CD14-positive monocyte (primary cell): ENCODE results near the gene BCL2. TPM values are rescaled to one million over a fixed set of nuclear protein-coding genes. Genes with fewer than 3 reads are reported as not detected.

Source experiments
- DNase-seq, 3 donors: peaks; one replicate each; pipeline ENCODE4 v3.0.0-alpha.2; 2011 to 2022
- H2AFZ ChIP-seq: 2 replicates; pipeline ENCODE4 v1.6.0; 2012; ENCODE audit warnings: mild to moderate bottlenecking, low read depth, low read length, inconsistent platforms; ENCODE audit not compliant: insufficient read depth, poor library complexity, severe bottlenecking
- H3K27ac ChIP-seq, 2 donors: 1 replicate in 1 of 2; 2 replicates in 1 of 2; pipeline ENCODE4 v1.5.1; 2012 to 2013; ENCODE audit warnings: low read length in 2 of 2, control low read depth in 1 of 2, inconsistent platforms in 1 of 2, low read depth in 1 of 2, mild to moderate bottlenecking in 1 of 2
- H3K27me3 ChIP-seq, 2 donors: one replicate each; pipeline versions ENCODE4 v1.6.0 to v1.6.1; 2011 to 2013; ENCODE audit warnings: low read length in 2 of 2; ENCODE audit not compliant: control insufficient read depth in 2 of 2, insufficient read depth in 2 of 2
- H3K36me3 ChIP-seq, 2 donors: replicated peaks in 1 of 2; 1 replicate in 1 of 2; 2 replicates in 1 of 2; pipeline versions ENCODE4 v1.5.1 to v1.6.1; 2012 to 2013; ENCODE audit warnings: low read length in 2 of 2, control low read depth in 1 of 2, inconsistent platforms in 1 of 2, mild to moderate bottlenecking in 1 of 2; ENCODE audit not compliant: insufficient read depth in 2 of 2, control insufficient read depth in 1 of 2
- H3K4me1 ChIP-seq, 2 donors: 1 replicate in 1 of 2; 2 replicates in 1 of 2; pipeline versions ENCODE4 v1.5.1 to v1.6.1; 2012 to 2013; ENCODE audit warnings: low read length in 2 of 2, control low read depth in 1 of 2, inconsistent platforms in 1 of 2, mild to moderate bottlenecking in 1 of 2, moderate library complexity in 1 of 2; ENCODE audit not compliant: insufficient read depth in 2 of 2, control insufficient read depth in 1 of 2
- H3K4me2 ChIP-seq: replicated peaks from 2 replicates; pipeline ENCODE3; 2012; ENCODE audit warnings: low read length, moderate library complexity, mild to moderate bottlenecking; ENCODE audit not compliant: poor library complexity, severe bottlenecking; ENCODE audit errors: extremely low read depth
- H3K4me3 ChIP-seq, 3 experiments: fragments of 200-600 bp in 1 of 3; sonication (generic) in 1 of 3; replicated peaks in 1 of 3; 1 replicate in 2 of 3; 2 replicates in 1 of 3; pipeline ENCODE4 v1.5.1; 2011 to 2013; ENCODE audit warnings: low read length in 3 of 3, mild to moderate bottlenecking in 3 of 3, control low read depth in 2 of 3, low read depth in 2 of 3, inconsistent platforms in 1 of 3, moderate library complexity in 1 of 3
- H3K79me2 ChIP-seq: 2 replicates; pipeline ENCODE4 v1.6.0; 2012; ENCODE audit warnings: mild to moderate bottlenecking, control low read depth, inconsistent platforms, low read length, moderate library complexity; ENCODE audit not compliant: insufficient read depth
- H3K9ac ChIP-seq: 2 replicates; pipeline ENCODE4 v1.6.0; 2017; ENCODE audit warnings: low read length, mild to moderate bottlenecking; ENCODE audit not compliant: insufficient read depth, poor library complexity, severe bottlenecking
- H3K9me3 ChIP-seq, 2 donors: replicated peaks in 1 of 2; 1 replicate in 1 of 2; 2 replicates in 1 of 2; pipeline versions ENCODE4 v1.5.1 to v1.6.1; 2012 to 2013; ENCODE audit warnings: low read length in 2 of 2, control low read depth in 1 of 2; ENCODE audit not compliant: control insufficient read depth in 1 of 2, insufficient read depth in 1 of 2
- H4K20me1 ChIP-seq: 2 replicates; pipeline ENCODE4 v1.6.0; 2012; ENCODE audit warnings: mild to moderate bottlenecking, low read length, control low read depth, moderate library complexity; ENCODE audit not compliant: insufficient read depth
- H3K27ac Mint-ChIP-seq, 7 donors: one replicate each; pipeline ENCODE4 v1.8.0; 2020; ENCODE audit warnings: mild to moderate bottlenecking in 7 of 7, mixed read lengths in 7 of 7, moderate library complexity in 6 of 7, inconsistent platforms in 2 of 7
- H3K27me3 Mint-ChIP-seq, 3 donors: one replicate each; pipeline ENCODE4 v1.8.0; 2021 to 2022; ENCODE audit warnings: low read depth in 3 of 3, mild to moderate bottlenecking in 3 of 3, mixed read lengths in 3 of 3, moderate library complexity in 3 of 3, inconsistent platforms in 1 of 3
- H3K36me3 Mint-ChIP-seq, 2 donors: one replicate each; pipeline ENCODE4 v1.8.0; 2020; ENCODE audit warnings: mixed read lengths in 2 of 2, inconsistent platforms in 1 of 2, mild to moderate bottlenecking in 1 of 2
- H3K4me1 Mint-ChIP-seq: one replicate; pipeline ENCODE4 v1.8.0; 2020; ENCODE audit warnings: mild to moderate bottlenecking, mixed read lengths
- H3K4me3 Mint-ChIP-seq, 2 donors: one replicate each; pipeline ENCODE4 v1.8.0; 2020; ENCODE audit warnings: mild to moderate bottlenecking in 2 of 2, mixed read lengths in 2 of 2, moderate library complexity in 1 of 2
- H3K9me3 Mint-ChIP-seq, 7 donors: one replicate each; pipeline ENCODE4 v1.8.0; 2020 to 2022; ENCODE audit warnings: mixed read lengths in 7 of 7, mild to moderate bottlenecking in 6 of 7, moderate library complexity in 6 of 7, inconsistent platforms in 2 of 7
- CTCF ChIP-seq: fragments of 200-600 bp; IDR thresholded peaks from one replicate; pipeline ENCODE4 v1.8.0; 2022; ENCODE audit warnings: antibody characterized with exemption, mild to moderate bottlenecking
- WGBS: methylation state at CpG from one replicate; pipeline ENCODE4 v1.1.5; 2013; ENCODE audit warnings: missing lambda C conversion rate; ENCODE audit not compliant: insufficient coverage; 5-methylcytosine and 5-hydroxymethylcytosine counted together
- intact Hi-C, 2 donors: fragments of 100-400 bp; cut with micrococcal nuclease; formaldehyde crosslinking; loops; one replicate each; pipeline versions ENCODE4 v1.15.0 to v1.15.1; 2023
- polyA plus RNA-seq, 3 donors: library from polyadenylated mRNA; depleted of rRNA in 1 of 3; unstranded in 2 of 3; stranded (reverse) in 1 of 3; fragments of 300-500 nt in 2 of 3; fragments of >200 nt in 1 of 3; fragmentation: Illumina TruSeq in 2 of 3; gene quantifications; 1 replicate in 2 of 3; 2 replicates in 1 of 3; pipeline ENCODE4 v1.2.3, GENCODE V29; 2012 to 2021

Gene BCL2
- polyA plus RNA-seq, 3 donors, result 0.58 to 2.5 (median 1.1) TPM

GRCh38 chr18:63107171-63107845 lies 212.3 kb downstream of the BCL2 start:
- Mint-ChIP-seq H3K4me3 (no peak overlapping the region), H3K27ac (no peak overlapping the region), H3K4me1 (peaks cover 36% of the 10 kb centered on the region), H3K36me3 (no peaks in the 10 kb centered on the region), H3K9me3 (peaks cover 0 to 13% (median 3%) of the 10 kb centered on the region in 7 donors), H3K27me3 (peaks cover 0 to 2% (median 0%) of the 10 kb centered on the region in 3 donors)
- H4K20me1 ChIP-seq, result no peaks in the 10 kb centered on the region
- peak overlapping the region; percentile 45 for H2AFZ ChIP-seq
- H3K36me3 ChIP-seq, result no peaks in the 10 kb centered on the region
- no peak for DNase-seq
- H3K4me2 ChIP-seq, result no peak overlapping the region
- no peaks in the 10 kb centered on the region for H3K9me3 ChIP-seq
- H3K79me2 ChIP-seq, result no peaks in the 10 kb centered on the region
- H3K4me3 ChIP-seq, result no peak overlapping the region
- no peak for TF ChIP-seq CTCF
- H3K27me3 ChIP-seq, result no peaks in the 10 kb centered on the region
- no peak overlapping the region for H3K9ac ChIP-seq
- intact Hi-C loops, result no loop called here
- no CpG with 5 or more reads among the region's 6 CpGs for WGBS
- peaks cover 7 to 26% of the 10 kb centered on the region in 2 donors for H3K4me1 ChIP-seq
- no peak overlapping the region for H3K27ac ChIP-seq

GRCh38 chr18:63106727-63107126 lies 212.8 kb downstream of the BCL2 start:
- Histone ChIP-seq H3K9me3 (no peaks in the 10 kb centered on the region), H3K4me2 (no peak overlapping the region), H3K9ac (no peak overlapping the region), H3K4me3 (no peak overlapping the region), H3K27ac (no peak overlapping the region), H3K79me2 (no peaks in the 10 kb centered on the region), H3K4me1 (peaks cover under 1 to 22% of the 10 kb centered on the region in 2 donors), H4K20me1 (no peaks in the 10 kb centered on the region), H2AFZ (peak overlapping the region; percentile 27), H3K27me3 (no peaks in the 10 kb centered on the region), H3K36me3 (no peaks in the 10 kb centered on the region)
- no peak for TF ChIP-seq CTCF
- Mint-ChIP-seq H3K36me3 (no peaks in the 10 kb centered on the region), H3K4me3 (no peak overlapping the region), H3K4me1 (peaks cover 32% of the 10 kb centered on the region), H3K9me3 (peaks cover 0 to 14% (median 3%) of the 10 kb centered on the region in 7 donors), H3K27ac (peak overlapping the region in 1 of 7 donors; percentile 46), H3K27me3 (peaks cover 0 to 2% (median 0%) of the 10 kb centered on the region in 3 donors)
- no peak for DNase-seq
- 100% methylated on average over 1 of the region's 3 CpGs for WGBS
- intact Hi-C loops, result no loop called here
